HG02973 (cell line): ENCODE results near the gene VN1R5.
"Not testable (repeated sequence)": the region's sequence is repeated elsewhere in the genome, so short reads cannot be mapped to it uniquely, and the experiment has no call there.

Experiments
- ATAC-seq: cut with Tn5 transposase; IDR thresholded peaks from one replicate; pipeline ENCODE4 v1.9.1; 2021; ENCODE audit warnings: moderate library complexity; ENCODE audit not compliant: unreplicated experiment

Gene VN1R5

DNA sequence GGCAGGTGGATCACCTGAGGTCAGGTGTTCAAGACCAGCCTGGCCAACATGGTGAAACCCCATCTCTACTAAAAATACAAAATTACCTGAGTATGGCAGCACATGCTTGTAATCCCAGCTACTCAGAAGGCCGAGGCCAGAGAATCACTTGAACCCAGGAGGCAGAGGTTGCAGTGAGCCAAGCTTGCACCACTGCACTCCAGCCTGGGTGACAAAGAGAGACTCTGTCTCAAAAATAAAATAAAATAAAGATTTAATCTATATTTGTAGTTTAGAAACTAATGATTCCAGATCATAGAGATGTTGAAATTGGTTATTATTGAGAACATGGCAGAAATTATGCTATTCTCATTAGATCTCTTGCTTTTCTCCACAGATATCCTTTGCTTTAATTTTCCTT lies at the start of gene VN1R5:
Gene VN1R5 (plus strand): TSS at position 301 of the 400 bp plus-strand sequence.
- ATAC-seq: not testable (repeated sequence)

DNA sequence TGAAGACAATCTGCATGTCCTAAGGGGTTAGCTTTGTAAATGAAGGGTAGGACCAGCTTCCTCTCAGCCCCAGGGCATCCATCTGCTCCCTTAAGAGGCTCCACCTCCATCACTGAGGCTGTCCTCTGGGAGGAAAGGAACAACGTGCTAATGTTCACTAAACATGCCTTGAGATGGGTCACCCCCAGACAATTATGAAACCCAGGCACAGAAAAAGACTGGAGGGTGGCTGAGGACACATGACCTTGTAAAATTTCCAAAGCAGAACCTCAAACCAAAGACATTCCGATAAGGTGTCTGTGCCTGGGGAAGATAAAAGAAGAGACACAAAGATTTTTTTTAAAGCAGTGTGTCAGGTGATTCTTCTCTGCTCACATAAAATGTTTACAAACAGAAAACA lies 46.5 kb upstream of the VN1R5 start:
- ATAC-seq: no peak

DNA sequence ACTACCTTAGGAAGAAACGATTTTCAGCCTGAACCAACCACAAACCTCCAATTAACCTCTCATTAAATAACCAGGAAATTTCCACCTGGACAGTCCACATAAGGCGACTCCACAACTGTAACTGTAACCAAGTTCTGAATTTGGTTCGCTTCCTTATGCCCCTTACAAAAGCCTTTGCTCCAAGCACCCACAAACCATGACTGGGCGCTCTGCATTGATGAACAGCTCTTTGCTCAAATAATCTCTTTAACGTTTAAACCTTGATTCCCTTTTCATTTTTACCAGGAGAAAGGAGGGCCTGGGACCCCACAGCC lies 45.9 kb upstream of the VN1R5 start:
- peak; percentile 1 for ATAC-seq

DNA sequence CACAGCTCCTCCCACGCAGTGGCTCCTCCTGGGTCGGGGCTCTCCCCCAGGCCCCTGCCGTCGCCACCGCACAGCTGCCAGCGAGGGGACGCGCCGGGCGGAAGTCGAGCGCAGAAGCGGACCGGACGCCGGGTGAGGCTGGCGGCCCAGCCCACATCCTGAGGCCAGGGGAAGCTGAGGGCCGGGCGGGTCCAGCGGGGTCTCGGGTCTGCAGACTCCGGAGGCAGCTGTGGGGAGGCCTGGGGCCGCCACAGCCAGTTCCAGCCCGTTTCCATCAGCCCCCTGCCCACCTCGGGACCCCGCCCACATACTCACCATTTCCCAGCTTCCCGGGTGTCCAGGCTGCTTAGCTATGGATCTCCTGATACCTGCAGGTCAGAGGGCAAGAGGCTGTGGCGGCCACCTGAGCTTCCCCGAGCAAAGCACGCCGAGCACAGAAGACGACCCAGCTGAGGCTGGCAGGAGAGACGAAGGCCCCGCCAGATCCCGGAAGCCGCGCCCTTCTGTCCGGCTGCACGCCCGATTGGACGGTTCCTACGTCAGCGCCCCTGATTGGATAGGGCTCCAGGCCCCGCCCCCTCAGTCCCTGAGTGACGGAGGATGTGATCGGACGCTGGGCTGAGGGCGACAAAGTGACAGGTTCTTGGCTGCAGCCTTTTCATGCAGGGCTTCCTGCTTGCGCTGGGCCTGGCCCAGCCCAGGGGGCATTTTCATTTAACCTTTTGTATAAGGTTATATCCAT lies 45.3 kb upstream of the VN1R5 start:
- peak; percentile 93 for ATAC-seq

DNA sequence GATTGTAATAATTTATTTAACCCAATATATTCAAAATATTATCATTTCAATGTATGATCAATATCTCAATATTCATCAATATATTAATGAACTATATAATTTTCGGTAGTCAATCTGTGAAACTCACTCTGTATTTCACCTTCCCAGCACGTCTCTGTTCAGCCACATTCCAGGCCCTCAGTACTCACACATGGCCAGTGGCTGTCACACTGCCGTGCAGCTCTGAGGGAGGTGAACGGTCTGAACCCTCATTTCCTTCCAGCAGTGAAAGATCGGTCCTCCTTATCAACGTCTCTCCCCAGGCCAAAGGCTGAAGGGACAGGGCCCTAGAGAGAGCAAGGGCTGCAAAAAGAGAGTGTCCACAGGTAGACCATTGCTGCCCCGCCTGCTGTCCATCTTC lies 44.5 kb upstream of the VN1R5 start:
- no peak for ATAC-seq

DNA sequence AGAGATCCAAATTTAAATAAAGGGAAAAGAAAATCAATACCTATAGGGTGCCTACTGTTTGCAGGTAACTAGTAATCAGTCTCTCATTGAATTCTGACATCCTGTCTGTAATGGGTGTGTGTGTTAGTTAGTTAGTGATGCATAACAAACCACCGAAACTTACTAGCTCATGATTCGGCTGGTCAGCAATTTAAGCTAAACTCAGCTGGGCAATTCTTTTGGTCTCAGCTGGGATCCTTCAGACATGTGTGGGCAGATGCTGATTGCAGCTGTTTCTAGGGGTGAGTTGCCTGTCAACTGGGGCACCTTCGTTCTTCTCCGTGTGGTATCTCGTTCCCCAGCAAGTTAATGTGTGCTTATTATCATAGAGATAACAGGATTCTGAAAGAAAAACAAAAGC lies 43.9 kb upstream of the VN1R5 start:
- ATAC-seq: peak; percentile 44

DNA sequence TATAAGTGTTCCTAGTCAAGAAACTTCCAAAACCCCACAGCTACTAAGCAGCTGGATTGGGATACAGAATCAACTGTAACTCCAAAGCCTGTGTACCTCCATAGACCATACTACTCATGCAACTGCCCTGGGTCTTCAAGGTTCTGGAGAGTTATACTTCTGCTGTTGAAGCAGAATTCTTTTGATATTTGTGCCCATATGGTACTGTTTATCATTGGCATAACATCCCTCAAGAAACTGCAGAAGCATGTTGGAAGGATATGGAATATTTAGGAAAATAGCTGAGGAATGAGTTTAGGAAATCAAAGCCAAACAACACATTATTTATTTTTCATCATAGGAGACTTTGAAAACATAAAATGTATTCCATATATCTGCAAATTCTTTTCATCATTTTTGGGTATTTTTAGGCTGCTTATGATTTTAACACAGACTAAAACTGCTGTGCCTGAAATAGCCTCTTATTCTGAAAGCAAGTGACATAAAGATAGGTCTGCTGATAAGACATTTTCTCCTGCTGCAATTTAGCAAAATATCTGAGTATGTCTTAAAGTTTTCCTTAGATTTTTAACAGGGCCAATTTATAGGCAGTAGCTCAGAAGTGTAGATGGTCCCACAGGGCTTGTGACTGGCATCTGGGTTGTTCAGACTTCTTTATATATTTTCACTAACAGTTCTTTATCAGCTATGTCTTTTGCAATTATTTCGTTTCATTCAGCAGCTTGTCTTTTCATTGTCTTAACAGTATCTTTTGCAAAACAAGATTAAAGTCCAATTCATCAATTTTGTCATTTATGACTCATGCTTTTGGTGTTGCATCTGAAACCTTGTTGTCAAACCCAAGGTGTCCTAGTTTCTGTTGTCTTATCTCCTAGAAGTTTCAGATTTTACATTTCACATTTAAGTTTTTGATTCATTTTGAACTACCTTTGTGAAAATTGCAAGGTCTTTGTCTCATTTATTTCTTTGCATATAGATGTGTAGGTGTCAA lies 43.0 kb upstream of the VN1R5 start:
- ATAC-seq: no peak

DNA sequence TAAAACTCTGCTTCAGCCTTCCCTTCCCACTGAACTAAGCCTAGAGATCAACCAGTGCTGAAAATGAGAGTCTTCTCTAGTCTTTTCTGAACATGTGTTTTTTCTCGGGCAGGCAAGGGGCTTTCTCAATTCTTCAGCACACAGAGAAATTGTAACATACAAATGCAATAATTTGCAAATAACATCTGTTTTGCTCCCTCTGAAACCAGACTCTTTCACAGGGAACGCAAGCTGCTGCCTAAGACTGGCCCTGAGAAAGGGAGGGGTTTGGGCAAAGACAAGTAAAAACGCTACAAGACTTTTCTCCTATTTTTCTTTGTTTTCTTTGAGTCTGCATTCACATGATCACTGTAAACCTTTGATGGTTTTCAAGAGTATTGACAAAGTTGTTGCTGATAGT lies 39.6 kb upstream of the VN1R5 start:
- no peak for ATAC-seq

DNA sequence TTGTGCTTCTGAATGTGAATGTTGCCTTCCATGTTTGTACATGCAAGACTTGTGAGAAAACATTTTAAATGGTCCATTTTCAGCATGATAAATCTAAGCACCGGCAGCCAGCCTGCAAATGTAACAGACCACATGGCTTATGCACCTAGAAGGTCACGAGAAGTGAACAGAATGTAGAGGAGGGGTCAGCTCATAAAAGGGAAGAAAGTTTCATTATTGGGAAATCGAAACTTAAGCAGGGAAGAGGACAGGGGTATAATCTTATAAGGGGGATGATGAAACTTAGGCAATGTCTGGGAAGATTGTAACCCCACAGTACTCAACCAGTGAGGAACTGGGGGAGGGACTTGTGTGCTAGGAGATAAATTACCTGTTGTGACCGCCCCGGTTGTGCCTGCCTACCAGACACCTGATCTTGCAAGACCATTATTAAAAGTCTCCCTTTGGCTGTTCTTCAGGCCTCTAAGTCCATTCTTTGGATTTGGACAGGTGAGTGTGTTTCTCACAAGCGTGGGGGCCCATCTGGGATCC lies 37.7 kb upstream of the VN1R5 start:
- no peak for ATAC-seq

DNA sequence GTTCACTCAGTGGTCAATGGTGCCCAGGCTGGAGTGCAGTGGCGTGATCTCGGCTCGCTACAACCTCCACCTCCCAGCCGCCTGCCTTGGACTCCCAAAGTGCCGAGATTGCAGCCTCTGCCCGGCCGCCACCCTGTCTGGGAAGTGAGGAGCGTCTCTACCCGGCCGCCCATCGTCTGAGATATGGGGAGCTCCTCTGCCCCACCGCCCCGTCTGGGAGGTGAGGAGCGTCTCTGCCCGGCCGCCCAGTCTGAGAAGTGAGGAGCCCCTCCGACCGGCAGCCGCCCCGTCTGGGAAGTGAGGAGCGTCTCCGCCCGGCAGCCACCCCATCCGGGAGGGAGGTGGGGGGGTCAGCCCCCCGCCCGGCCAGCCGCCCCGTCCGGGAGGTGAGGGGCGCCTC lies 35.6 kb upstream of the VN1R5 start:
- not testable (repeated sequence) for ATAC-seq

DNA sequence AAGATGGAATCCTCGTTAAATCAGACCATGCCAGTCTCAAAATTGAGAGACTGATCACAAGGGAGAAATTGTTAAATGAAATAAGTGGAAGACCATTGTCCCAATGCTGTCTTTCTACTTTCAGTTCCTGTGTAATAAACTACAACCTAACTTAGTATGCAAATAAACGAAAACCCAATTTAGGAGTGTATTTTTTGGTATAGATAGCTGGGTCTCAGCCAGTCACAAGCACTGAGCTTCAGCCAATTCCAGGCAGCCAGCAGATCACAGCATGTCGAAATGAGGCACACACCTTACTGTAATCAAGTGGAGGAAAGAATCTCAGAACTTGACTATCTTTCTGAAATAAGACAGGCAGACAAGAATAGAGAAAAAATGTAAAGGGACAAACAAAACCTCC lies 33.0 kb upstream of the VN1R5 start:
- ATAC-seq: no peak

DNA sequence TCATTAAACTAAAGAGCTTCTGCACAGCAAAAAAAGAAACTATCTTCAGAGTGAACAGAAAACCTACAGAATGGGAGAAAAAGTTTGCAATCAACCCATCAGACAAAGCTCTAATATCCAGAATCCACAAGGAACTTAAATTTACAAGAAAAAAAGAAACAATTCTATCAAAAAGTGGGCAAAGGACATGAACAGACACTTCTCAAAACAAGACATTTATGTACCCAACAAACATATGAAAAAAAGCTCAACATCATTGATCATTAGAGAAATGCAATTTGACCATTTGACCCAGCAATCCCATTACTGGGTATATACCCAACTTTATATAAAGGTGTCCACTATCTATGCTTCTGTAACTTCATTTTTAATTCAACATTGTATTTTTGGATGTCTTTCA lies 31.1 kb upstream of the VN1R5 start:
- no peak for ATAC-seq

DNA sequence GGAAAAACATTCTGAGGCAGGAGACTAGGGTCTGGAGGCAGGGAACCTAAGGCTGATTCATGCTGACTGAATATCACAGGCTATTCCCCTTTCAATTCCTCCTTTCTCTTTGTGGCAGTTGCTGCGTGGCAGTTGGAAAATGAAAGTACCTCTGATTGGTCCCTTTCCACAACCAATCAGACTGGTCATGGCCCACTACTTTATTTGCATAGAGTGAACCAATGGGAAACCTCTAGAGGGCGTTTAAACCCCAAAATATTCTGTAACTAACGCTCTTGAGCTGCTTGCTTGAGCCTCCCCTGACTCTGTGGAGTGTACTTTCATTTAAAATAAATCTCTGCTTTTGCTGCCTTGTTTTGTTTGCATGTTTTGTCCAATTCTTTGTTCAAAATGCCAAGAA lies 27.7 kb upstream of the VN1R5 start:
- ATAC-seq: no peak

DNA sequence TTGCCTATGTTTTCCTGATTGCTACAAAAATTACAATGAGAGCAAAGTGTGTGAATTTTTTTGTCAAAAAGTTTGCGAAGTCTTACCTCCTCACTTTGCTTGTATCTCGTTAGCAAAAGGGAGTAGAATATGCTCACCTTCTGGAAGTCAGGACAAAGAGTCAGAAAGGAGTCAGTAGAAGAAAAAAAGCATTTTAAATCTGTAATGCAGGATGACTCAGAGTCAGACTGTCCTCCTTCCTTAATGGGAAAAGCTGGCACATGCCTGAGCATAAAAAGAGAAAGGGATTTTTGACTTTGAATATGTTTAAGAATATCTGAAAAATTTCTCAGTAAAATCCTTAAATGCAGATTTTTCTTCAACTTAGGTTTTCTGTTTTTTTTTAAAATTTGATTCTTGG lies 14.2 kb upstream of the VN1R5 start:
- no peak for ATAC-seq

DNA sequence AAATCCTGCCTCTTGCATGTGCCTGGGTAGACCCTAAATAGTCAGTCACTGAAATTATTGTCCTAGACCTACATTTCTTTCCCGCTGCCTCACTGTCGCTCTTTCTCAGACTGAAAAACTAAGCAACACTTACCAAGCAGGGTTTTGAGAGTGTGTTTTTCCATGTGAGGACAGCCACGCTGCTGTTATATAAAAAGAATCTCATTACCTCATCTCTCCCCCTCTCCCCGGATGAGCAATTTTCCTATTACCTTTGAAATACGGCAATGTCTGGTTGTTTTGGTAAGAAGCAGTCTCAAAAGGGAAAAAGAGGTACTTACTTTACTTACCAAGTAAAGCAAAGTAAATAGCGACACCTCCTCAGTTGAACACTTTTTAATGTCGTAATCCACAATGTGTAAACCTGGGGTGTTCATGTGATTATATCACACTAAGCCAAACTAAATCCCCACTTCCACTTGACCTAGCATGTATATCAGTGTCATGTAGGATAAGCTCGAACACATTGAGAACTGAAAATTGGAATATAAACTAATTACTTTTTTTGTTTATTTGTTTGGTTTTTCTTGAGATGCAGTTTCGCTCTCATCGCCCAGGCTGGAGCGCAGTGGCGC lies 12.2 kb upstream of the VN1R5 start:
- ATAC-seq: no peak

DNA sequence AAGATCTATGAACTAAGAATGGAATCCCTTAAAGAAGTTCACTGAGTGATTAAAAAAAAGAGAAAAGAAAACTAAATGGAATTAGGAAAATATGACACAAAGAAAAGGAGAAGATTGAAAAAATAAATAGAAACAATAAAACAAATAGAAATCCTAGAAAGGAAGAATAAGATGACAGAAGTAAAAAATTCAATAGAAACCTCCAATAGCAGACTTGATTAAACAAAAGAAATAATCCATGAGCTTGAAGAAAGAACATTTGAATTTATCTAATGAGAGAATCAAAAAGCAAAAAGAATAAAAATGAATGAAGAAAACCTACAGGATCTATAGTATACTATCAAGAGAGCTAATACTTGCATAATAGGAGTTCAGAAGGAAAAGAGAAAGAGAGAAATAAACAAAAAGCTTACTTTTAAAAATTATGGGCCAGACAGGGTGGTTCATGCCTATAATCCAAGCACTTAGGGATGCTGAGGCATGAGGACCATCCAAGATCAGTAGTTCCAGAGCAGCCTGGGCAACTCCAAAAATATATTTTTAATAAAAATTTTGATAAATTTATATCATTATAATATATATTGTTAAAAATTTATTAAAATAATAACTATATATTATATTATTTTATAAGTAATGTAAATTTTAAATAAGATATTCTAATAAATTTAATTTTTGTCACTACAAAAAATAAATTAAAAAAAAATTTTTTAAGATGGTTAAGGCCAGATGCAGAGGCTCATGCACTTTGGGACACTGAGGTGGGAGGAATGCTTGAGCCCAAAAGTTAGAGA lies 9.4 kb upstream of the VN1R5 start:
- no peak for ATAC-seq

DNA sequence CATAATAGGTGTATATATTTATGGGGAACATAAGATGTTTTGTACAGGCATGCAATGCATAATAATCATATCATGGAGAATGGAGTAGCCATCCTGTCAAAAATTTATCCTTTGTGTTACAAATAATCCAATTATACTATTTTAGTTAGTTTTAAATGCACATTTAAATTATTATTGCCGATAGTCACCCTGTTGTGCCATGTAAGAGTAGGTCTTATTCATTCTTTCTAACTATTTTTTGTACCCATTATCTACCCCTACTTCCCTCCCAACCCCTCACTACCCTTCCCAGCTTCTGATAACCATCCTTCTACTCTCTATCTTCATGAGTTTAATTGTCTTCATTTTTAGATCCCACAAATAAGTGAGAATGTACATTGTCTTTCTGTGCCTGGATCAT lies 8.3 kb upstream of the VN1R5 start:
- no peak for ATAC-seq

DNA sequence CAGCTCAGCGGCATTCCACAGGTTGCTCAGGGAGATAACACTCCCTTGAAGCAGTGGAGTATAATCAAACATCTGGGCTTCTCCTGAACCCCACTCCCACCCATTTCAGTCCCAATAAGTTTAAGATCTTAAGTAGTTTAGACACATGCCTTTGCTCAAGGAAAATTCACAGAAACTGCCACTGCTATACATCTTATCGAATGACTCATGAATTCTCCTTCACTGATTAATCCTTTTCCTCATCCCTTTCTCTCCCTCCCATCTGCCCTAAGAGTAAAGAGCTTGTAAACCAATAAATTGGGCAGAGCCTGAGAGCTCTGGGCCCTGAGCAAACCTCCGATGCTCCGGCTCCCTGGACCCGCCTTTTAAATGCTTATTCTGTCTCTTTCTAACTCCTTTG lies 10.2 kb downstream of the VN1R5 start:
- ATAC-seq: no peak

DNA sequence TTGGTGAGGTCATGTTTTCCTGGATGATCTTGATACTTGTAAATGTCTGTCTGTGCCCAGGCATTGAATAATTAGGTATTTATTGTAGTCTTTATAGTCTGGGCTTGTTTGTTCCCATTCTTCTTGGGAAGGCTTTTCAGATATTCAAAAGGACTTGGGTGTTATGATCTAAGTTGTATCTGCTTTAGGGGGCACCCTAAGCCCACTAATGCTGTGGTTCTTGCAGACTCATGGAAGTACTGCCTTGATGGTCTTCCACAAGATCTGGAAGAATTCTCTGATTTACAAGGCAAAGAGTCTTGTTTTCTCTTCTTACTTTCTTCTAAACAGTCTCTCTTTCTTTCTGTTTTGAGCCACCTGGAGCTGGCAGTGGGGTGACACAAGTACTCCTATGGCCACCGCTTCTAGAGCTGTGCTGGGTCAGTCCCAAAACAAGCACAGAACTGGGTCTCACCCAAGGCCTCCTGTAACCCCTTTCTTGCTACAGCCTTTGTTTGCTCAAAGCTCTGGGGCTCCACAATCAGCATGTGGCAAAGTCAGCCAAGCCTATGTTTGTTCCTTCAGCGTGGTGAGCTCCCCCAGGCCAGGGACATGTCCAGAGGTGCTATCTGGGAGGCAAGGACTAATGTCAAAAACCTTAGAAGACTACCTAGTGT lies 12.6 kb downstream of the VN1R5 start:
- ATAC-seq: no peak

DNA sequence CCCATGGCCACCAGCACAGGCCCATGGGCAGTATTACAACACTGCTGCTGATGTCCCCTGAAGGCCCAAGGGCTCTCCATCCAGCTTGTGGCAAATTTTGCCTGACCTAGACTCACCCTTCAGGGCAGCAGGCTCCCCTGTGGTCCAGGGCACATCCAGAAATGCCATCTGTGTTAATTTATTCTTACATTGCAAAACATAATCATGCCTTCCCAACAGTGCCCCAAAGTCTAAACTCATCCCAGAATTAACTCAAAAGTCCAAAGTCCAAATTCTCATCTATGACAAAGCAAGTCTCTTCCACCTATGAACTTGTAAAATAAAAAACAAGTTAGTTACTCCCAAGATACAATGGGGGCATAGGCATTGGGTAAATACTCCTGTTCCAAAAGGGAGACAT lies 13.3 kb downstream of the VN1R5 start:
- no peak for ATAC-seq
